Gastroesophageal sphincter (tissue), 4 donors: ENCODE measurements around the gene ZBTB20. TPM values are rescaled to one million over a fixed set of nuclear protein-coding genes. Genes with fewer than 3 reads are reported as not detected.

Experiments
- ATAC-seq: fragments of 150-250 bp; one replicate; pipeline ENCODE4 v1.9.1; 2016; ENCODE audit warnings: mild to moderate bottlenecking, moderate library complexity
- H3K27ac ChIP-seq, 4 donors: fragments of 200-600 bp; sonication (generic) in 3 of 4; 1 replicate in 3 of 4; 2 replicates in 1 of 4; pipeline ENCODE4 v1.5.1; 2016 to 2019
- H3K27me3 ChIP-seq: fragments of 200-600 bp; sonication (generic); one replicate; pipeline ENCODE4 v1.5.1; 2019
- H3K36me3 ChIP-seq, 2 donors: fragments of 200-600 bp; sonication (generic); one replicate each; pipeline ENCODE4 v1.5.1; 2019; ENCODE audit warnings: control low read depth in 1 of 2
- H3K4me1 ChIP-seq, 3 donors: fragments of 200-600 bp; sonication (generic); 1 replicate in 2 of 3; 2 replicates in 1 of 3; pipeline ENCODE4 v1.5.1; 2016 to 2019; ENCODE audit warnings: control low read depth in 2 of 3
- H3K4me3 ChIP-seq, 2 donors: fragments of 200-600 bp; sonication (generic); one replicate each; pipeline ENCODE4 v1.5.1; 2019; ENCODE audit warnings: mild to moderate bottlenecking in 1 of 2, moderate library complexity in 1 of 2
- H3K9me3 ChIP-seq, 3 donors: fragments of 200-600 bp; sonication (generic); one replicate each; pipeline ENCODE4 v1.5.1; 2017 to 2019; ENCODE audit warnings: control low read depth in 2 of 3
- CTCF ChIP-seq, 4 experiments: fragments of 200-600 bp in 2 of 4; fragments of 450-650 bp in 2 of 4; sonication (generic) in 1 of 4; IDR thresholded peaks; one replicate each; pipeline ENCODE4 v1.5.1; 2017 to 2019; ENCODE audit warnings: antibody characterized with exemption in 4 of 4, mild to moderate bottlenecking in 2 of 4, moderate library complexity in 2 of 4
- EP300 ChIP-seq: sonication (generic); formaldehyde crosslinking; IDR thresholded peaks from one replicate; pipeline ENCODE4 v1.6.1; 2017; ENCODE audit warnings: antibody characterized with exemption, mild to moderate bottlenecking
- POLR2A ChIP-seq, 2 donors: fragments of 450-650 bp; IDR thresholded peaks; one replicate each; pipeline ENCODE4 v1.6.1; 2017; ENCODE audit warnings: antibody characterized with exemption in 2 of 2, mild to moderate bottlenecking in 2 of 2, moderate library complexity in 1 of 2
- POLR2AphosphoS5 ChIP-seq: sonication (generic); formaldehyde crosslinking; IDR thresholded peaks from one replicate; pipeline ENCODE4 v1.6.1; 2017; ENCODE audit warnings: antibody characterized with exemption
- WGBS, 2 donors: methylation state at CpG; one replicate each; pipeline ENCODE4 v1.1.5; 2018; ENCODE audit warnings: low coverage in 1 of 2; 5-methylcytosine and 5-hydroxymethylcytosine counted together
- total RNA-seq, 4 donors: library from RNA; depleted of rRNA; stranded (reverse); fragments of >200 nt; gene quantifications; one replicate each; pipeline ENCODE4 v1.1.0, GENCODE V29; 2016

ZBTB20 gene
- total RNA-seq, 4 donors from 2014 or later: 53.1 to 113 (median 98.4) TPM

GRCh38 chr3:114364806-114365654, 782.1 kb downstream of the ZBTB20 start:
- peak overlapping the region in 2 of 4 donors; percentile 7 to 9 for H3K27ac ChIP-seq
- no peaks in the 10 kb centered on the region for H3K36me3 ChIP-seq
- no peaks in the 10 kb centered on the region for H3K27me3 ChIP-seq
- 60 to 79% methylated on average over 3 to 6 of the region's 6 CpGs for WGBS, 2 donors
- TF ChIP-seq EP300 (no peak), POLR2AphosphoS5 (no peak)
- H3K4me1 ChIP-seq: peaks cover 2 to 65% (median 6%) of the 10 kb centered on the region in 3 donors
- ATAC-seq: no peak
- no peak overlapping the region for H3K4me3 ChIP-seq
- H3K9me3 ChIP-seq: no peaks in the 10 kb centered on the region

- Histone ChIP-seq H3K27ac (peak overlapping the region in 2 of 4 donors; percentile 21 to 29), H3K9me3 (no peaks in the 10 kb centered on the region), H3K27me3 (no peaks in the 10 kb centered on the region), H3K4me3 (no peak overlapping the region), H3K4me1 (peaks cover 2 to 54% (median 6%) of the 10 kb centered on the region in 3 donors), H3K36me3 (no peaks in the 10 kb centered on the region)
- TF ChIP-seq POLR2AphosphoS5 (peak; percentile 26), EP300 (no peak), CTCF (IDR thresholded peaks at IDR 0.05) (no peak), POLR2A (IDR thresholded peaks at IDR 0.05) (no peak)
- WGBS, 2 donors: 50 to 71% methylated on average over 1 of the region's 1 CpG
- ATAC-seq: no peak
Observed at GRCh38 chr3:114363554-114364202, 783.4 kb downstream of the ZBTB20 start.

GRCh38 chr3:114362815-114363214, 784.3 kb downstream of the ZBTB20 start:
- no peaks in the 10 kb centered on the region for H3K36me3 ChIP-seq
- peak overlapping the region in 1 of 4 donors; percentile 12 for H3K27ac ChIP-seq
- peaks cover 2 to 47% (median 6%) of the 10 kb centered on the region in 3 donors for H3K4me1 ChIP-seq
- H3K4me3 ChIP-seq: no peak overlapping the region
- no peaks in the 10 kb centered on the region for H3K9me3 ChIP-seq
- H3K27me3 ChIP-seq: no peaks in the 10 kb centered on the region
- 61 to 100% methylated on average over 1 of the region's 1 CpG for WGBS, 2 donors
- TF ChIP-seq EP300 (no peak), POLR2AphosphoS5 (no peak), CTCF (IDR thresholded peaks at IDR 0.05) (peak in 3 of 4 experiments; percentile 26 to 46 (median 29)), POLR2A (IDR thresholded peaks at IDR 0.05) (no peak)
- no peak for ATAC-seq

GRCh38 chr3:114361391-114361790, 785.7 kb downstream of the ZBTB20 start:
- Histone ChIP-seq H3K27ac (no peak overlapping the region), H3K36me3 (no peaks in the 10 kb centered on the region), H3K4me1 (peaks cover 2 to 38% (median 6%) of the 10 kb centered on the region in 3 donors), H3K4me3 (no peak overlapping the region), H3K9me3 (no peaks in the 10 kb centered on the region), H3K27me3 (no peaks in the 10 kb centered on the region)
- TF ChIP-seq CTCF (IDR thresholded peaks at IDR 0.05) (no peak), EP300 (no peak), POLR2A (IDR thresholded peaks at IDR 0.05) (no peak), POLR2AphosphoS5 (no peak)
- no peak for ATAC-seq

GRCh38 chr3:114356525-114356924, 790.6 kb downstream of the ZBTB20 start:
- Histone ChIP-seq H3K4me1 (no peaks in the 10 kb centered on the region), H3K4me3 (no peak overlapping the region), H3K36me3 (peaks cover 0 to 6% of the 10 kb centered on the region in 2 donors), H3K9me3 (no peaks in the 10 kb centered on the region), H3K27me3 (no peaks in the 10 kb centered on the region), H3K27ac (no peak overlapping the region)
- no peak for TF ChIP-seq EP300
- TF ChIP-seq CTCF (IDR thresholded peaks at IDR 0.05): no peak
- TF ChIP-seq POLR2A (IDR thresholded peaks at IDR 0.05): no peak
- no peak for TF ChIP-seq POLR2AphosphoS5
- ATAC-seq: no peak
- 90% methylated on average over 1 of the region's 1 CpG; no CpG with 5 or more reads in 1 of the 2 donors for WGBS, 2 donors
